Uterus (tissue), 4 donors: ENCODE measurements around the gene ERAS. TPM values are rescaled to one million over a fixed set of nuclear protein-coding genes. Genes with fewer than 3 reads are reported as not detected.
"Not testable (repeated sequence)": the region's sequence is repeated elsewhere in the genome, so short reads cannot be mapped to it uniquely, and the experiment has no call there.

ENCODE experiments used
- DNase-seq, 2 donors: peaks; one replicate each; pipeline ENCODE4 v3.0.0-alpha.2; 2019 to 2020
- H3K27ac ChIP-seq, 2 donors: fragments of 200-600 bp; sonication (generic); 1 replicate in 1 of 2; 2 replicates in 1 of 2; pipeline ENCODE4 v1.5.1; 2016 to 2018
- H3K27me3 ChIP-seq, 2 donors: fragments of 200-600 bp; sonication (generic); one replicate each; pipeline ENCODE4 v1.5.1; 2018 to 2019; ENCODE audit warnings: control low read depth in 1 of 2
- H3K36me3 ChIP-seq, 2 donors: fragments of 200-600 bp; sonication (generic); one replicate each; pipeline ENCODE4 v1.5.1; 2019; ENCODE audit warnings: control low read depth in 1 of 2
- H3K4me1 ChIP-seq, 2 donors: fragments of 200-600 bp; sonication (generic); one replicate each; pipeline ENCODE4 v1.5.1; 2018 to 2019; ENCODE audit warnings: control low read depth in 1 of 2
- H3K4me3 ChIP-seq, 2 donors: fragments of 200-600 bp; sonication (generic); 1 replicate in 1 of 2; 2 replicates in 1 of 2; pipeline ENCODE4 v1.5.1; 2018 to 2019; ENCODE audit warnings: mild to moderate bottlenecking in 1 of 2
- H3K9me3 ChIP-seq, 2 donors: fragments of 200-600 bp; sonication (generic); one replicate each; pipeline ENCODE4 v1.5.1; 2019; ENCODE audit warnings: control low read depth in 1 of 2
- CTCF ChIP-seq, 4 experiments: fragments of 200-600 bp in 2 of 4; fragments of 450-650 bp in 2 of 4; sonication (generic) in 2 of 4; IDR thresholded peaks; one replicate each; pipeline ENCODE4 v1.5.1; 2016 to 2019; ENCODE audit warnings: antibody characterized with exemption in 4 of 4, mild to moderate bottlenecking in 2 of 4, moderate library complexity in 1 of 4
- POLR2A ChIP-seq, 2 donors: fragments of 450-650 bp; IDR thresholded peaks; one replicate each; pipeline ENCODE4 v1.6.1; 2016; ENCODE audit warnings: antibody characterized with exemption in 2 of 2, mild to moderate bottlenecking in 1 of 2, moderate library complexity in 1 of 2
- intact Hi-C: fragments of 100-400 bp; cut with DNase I; formaldehyde crosslinking; loops from one replicate; pipeline ENCODE4 v1.15.1; 2023; ENCODE audit warnings: low total_unique reads
- total RNA-seq, 4 donors: library from RNA; depleted of rRNA in 3 of 4; stranded (reverse); fragments of >200 nt in 3 of 4; gene quantifications; one replicate each; pipeline versions ENCODE4 v1.1.0 to v1.2.4, GENCODE V29; 2014 to 2023
- donor health status: DM: yes; HTN: yes; CAD: no.

The ERAS gene
- total RNA-seq, 4 donors from 2014 or later = 0.41 to 0.46 TPM; not detected in 2

DNA sequence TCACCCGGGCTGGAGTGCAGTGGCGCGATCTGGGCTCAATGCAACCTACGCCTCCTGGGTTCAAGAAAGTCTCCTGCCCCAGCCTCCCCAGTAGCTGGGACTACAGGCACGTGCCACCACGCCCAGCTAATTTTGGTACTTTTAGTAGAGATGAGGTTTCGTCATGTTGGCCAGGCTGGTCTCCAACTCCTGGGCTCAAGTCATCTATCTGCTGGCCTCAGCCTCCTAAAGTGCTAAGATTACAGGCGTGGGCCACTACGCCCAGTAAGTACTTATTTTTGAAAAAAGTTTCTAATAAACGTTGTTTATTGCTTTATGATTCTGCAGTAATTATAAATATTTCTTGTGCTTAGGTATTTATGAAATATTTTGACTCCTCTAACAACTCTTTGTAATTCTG, 13.4 kb downstream of the ERAS start:
- no peaks in the 10 kb centered on the region for H3K27me3 ChIP-seq
- H3K36me3 ChIP-seq = no peaks in the 10 kb centered on the region
- TF ChIP-seq CTCF (IDR thresholded peaks at IDR 0.05) (no peak), POLR2A (IDR thresholded peaks at IDR 0.05) (no peak)
- intact Hi-C loops = no loop called here
- no peak overlapping the region for H3K27ac ChIP-seq
- H3K9me3 ChIP-seq = no peaks in the 10 kb centered on the region
- H3K4me3 ChIP-seq = no peak overlapping the region
- DNase-seq = no peak
- no peaks in the 10 kb centered on the region for H3K4me1 ChIP-seq

GRCh38 chrX:48848847-48849246, 22.5 kb downstream of the ERAS start:
- Histone ChIP-seq H3K36me3 (no peaks in the 10 kb centered on the region), H3K9me3 (no peaks in the 10 kb centered on the region), H3K27ac (no peak overlapping the region), H3K4me3 (no peak overlapping the region), H3K27me3 (no peaks in the 10 kb centered on the region), H3K4me1 (no peaks in the 10 kb centered on the region)
- no peak for TF ChIP-seq POLR2A (IDR thresholded peaks at IDR 0.05)
- TF ChIP-seq CTCF (IDR thresholded peaks at IDR 0.05) = no peak
- no peak for DNase-seq
- intact Hi-C loops = no loop called here

- Histone ChIP-seq H3K9me3 (no peaks in the 10 kb centered on the region), H3K27ac (no peak overlapping the region), H3K4me3 (no peak overlapping the region), H3K27me3 (no peaks in the 10 kb centered on the region), H3K4me1 (no peaks in the 10 kb centered on the region), H3K36me3 (no peaks in the 10 kb centered on the region)
- intact Hi-C loops = no loop called here
- DNase-seq = no peak
- TF ChIP-seq CTCF (IDR thresholded peaks at IDR 0.05) (no peak), POLR2A (IDR thresholded peaks at IDR 0.05) (no peak)
These were observed 26.5 kb downstream of the ERAS start for GRCh38 chrX:48852857-48853256.

- DNase-seq, H3K9me3 ChIP-seq, H3K4me1 ChIP-seq, H3K36me3 ChIP-seq, H3K27ac ChIP-seq, intact Hi-C loops, H3K27me3 ChIP-seq, H3K4me3 ChIP-seq: not testable (repeated sequence)
These were observed 27.2 kb downstream of the ERAS start for GRCh38 chrX:48853494-48853893.

- DNase-seq, H3K36me3 ChIP-seq, H3K4me1 ChIP-seq, H3K27me3 ChIP-seq, H3K9me3 ChIP-seq, H3K4me3 ChIP-seq, H3K27ac ChIP-seq, intact Hi-C loops: not testable (repeated sequence)
These were observed 27.9 kb downstream of the ERAS start for GRCh38 chrX:48854121-48854804.

GRCh38 chrX:48854898-48855297, 28.6 kb downstream of the ERAS start:
- Histone ChIP-seq H3K27ac (no peak overlapping the region), H3K9me3 (no peaks in the 10 kb centered on the region), H3K4me1 (no peaks in the 10 kb centered on the region), H3K36me3 (no peaks in the 10 kb centered on the region), H3K4me3 (no peak overlapping the region), H3K27me3 (no peaks in the 10 kb centered on the region)
- intact Hi-C loops = no loop called here
- no peak for DNase-seq
- TF ChIP-seq CTCF (IDR thresholded peaks at IDR 0.05) (no peak), POLR2A (IDR thresholded peaks at IDR 0.05) (no peak)
